Neural crest cell (in vitro differentiated cells): ENCODE measurements around the gene EVC. TPM values are rescaled to one million over a fixed set of nuclear protein-coding genes. Genes with fewer than 3 reads are reported as not detected.
"Not testable (repeated sequence)": the region's sequence is repeated elsewhere in the genome, so short reads cannot be mapped to it uniquely, and the experiment has no call there.

ENCODE experiments used
- DNase-seq: peaks from one replicate; pipeline ENCODE4 v3.0.0; 2021; ENCODE audit warnings: low read depth, mixed read lengths, low spot score
- H3K27ac Mint-ChIP-seq: one replicate; pipeline ENCODE4 v1.8.0; 2021; ENCODE audit warnings: mild to moderate bottlenecking, mixed read lengths; ENCODE audit not compliant: unreplicated experiment
- H3K27me3 Mint-ChIP-seq: 2 replicates; pipeline ENCODE4 v1.8.0; 2021; ENCODE audit warnings: low read depth, mild to moderate bottlenecking, mixed read lengths
- H3K36me3 Mint-ChIP-seq: 2 replicates; pipeline ENCODE4 v1.8.0; 2021; ENCODE audit warnings: low read depth, mild to moderate bottlenecking, mixed read lengths
- H3K4me1 Mint-ChIP-seq: 2 replicates; pipeline ENCODE4 v1.8.0; 2021; ENCODE audit warnings: mixed read lengths
- H3K4me3 Mint-ChIP-seq: one replicate; pipeline ENCODE4 v1.8.0; 2021; ENCODE audit warnings: mild to moderate bottlenecking, mixed read lengths
- H3K9me3 Mint-ChIP-seq: 2 replicates; pipeline ENCODE4 v1.8.0; 2021; ENCODE audit warnings: mixed read lengths
- total RNA-seq: library from RNA; stranded (reverse); gene quantifications from 2 replicates; pipeline ENCODE4 v1.2.1, GENCODE V29; 2021
- TF ChIP-seq, protein P1 (sequence below): fragments of 200-600 bp; sonication (generic); conservative IDR thresholded peaks from 2 replicates; pipeline ENCODE4 v1.5.0; 2021; ENCODE audit warnings: antibody characterized with exemption, mild to moderate bottlenecking

The EVC gene
- total RNA-seq, 1 donor from 2014 or later: 24.4 TPM

GRCh38 chr4:5810770-5811430, 99.9 kb downstream of the EVC start:
- DNase-seq: no peak
- Mint-ChIP-seq H3K4me1 (peaks cover 8% of the 10 kb centered on the region), H3K36me3 (peaks cover 31% of the 10 kb centered on the region), H3K4me3 (no peak overlapping the region), H3K9me3 (no peaks in the 10 kb centered on the region), H3K27me3 (no peaks in the 10 kb centered on the region), H3K27ac (no peak overlapping the region)
- TF ChIP-seq, protein P1, sequence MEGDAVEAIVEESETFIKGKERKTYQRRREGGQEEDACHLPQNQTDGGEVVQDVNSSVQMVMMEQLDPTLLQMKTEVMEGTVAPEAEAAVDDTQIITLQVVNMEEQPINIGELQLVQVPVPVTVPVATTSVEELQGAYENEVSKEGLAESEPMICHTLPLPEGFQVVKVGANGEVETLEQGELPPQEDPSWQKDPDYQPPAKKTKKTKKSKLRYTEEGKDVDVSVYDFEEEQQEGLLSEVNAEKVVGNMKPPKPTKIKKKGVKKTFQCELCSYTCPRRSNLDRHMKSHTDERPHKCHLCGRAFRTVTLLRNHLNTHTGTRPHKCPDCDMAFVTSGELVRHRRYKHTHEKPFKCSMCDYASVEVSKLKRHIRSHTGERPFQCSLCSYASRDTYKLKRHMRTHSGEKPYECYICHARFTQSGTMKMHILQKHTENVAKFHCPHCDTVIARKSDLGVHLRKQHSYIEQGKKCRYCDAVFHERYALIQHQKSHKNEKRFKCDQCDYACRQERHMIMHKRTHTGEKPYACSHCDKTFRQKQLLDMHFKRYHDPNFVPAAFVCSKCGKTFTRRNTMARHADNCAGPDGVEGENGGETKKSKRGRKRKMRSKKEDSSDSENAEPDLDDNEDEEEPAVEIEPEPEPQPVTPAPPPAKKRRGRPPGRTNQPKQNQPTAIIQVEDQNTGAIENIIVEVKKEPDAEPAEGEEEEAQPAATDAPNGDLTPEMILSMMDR: no peak

DNA sequence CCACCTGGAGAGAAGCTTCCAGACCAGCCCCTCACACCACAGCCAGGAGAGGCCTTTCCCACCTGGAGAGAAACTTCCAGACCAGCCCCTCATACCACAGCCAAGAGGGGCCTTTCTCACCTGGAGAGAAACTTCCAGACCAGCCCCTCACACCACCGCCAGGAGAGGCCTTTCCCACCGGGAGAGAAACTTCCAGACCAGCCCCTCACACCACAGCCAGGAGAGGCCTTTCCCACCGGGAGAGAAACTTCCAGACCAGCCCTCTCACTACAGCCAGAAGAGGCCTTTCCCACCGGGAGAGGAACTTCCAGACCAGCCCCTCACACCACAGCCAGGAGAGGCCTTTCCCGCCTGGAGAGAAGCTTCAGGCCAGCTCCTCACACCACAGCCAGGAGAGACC, 101.1 kb downstream of the EVC start:
- H3K27me3 Mint-ChIP-seq, H3K27ac Mint-ChIP-seq, H3K4me3 Mint-ChIP-seq, H3K9me3 Mint-ChIP-seq, H3K4me1 Mint-ChIP-seq, DNase-seq: not testable (repeated sequence)
- H3K36me3 Mint-ChIP-seq: peaks cover 22% of the 10 kb centered on the region

DNA sequence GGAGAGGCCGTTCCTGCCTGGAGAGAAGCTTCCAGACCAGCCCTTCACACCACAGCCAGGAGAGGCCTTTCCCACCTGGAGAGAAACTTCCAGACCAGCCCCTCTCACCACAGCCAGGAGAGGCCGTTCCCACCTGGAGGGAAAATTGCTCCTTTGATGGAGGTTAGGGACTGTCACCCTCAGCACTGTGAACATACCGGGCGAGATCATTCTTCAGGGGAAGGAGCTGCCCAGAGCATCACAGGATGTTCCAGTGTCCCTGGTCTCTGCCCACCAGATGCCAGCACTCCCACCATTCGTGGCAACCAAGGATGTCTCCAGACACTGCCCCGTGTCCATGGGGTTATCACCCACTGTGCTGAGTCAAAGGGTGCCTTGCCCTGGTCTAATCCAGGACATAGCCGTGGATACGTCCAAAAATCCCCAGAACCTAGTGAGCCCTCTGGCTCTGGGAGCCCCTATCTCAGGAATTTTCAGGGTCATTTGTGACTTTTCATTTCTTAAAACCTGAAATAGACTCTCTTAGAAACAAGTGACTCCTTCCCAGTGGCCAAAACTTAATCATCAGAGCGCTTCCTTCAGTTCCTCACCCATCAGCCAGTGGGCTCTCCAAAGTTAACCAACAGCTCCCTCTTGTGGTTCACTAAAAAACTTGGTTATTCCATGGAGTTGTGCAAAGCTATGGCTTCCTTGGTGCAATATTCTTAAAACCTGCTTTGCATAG, 101.7 kb downstream of the EVC start:
- Mint-ChIP-seq H3K27ac (no peak overlapping the region), H3K4me1 (peaks cover 8% of the 10 kb centered on the region), H3K9me3 (no peaks in the 10 kb centered on the region), H3K4me3 (peak overlapping the region; percentile 69), H3K36me3 (peaks cover 22% of the 10 kb centered on the region), H3K27me3 (no peaks in the 10 kb centered on the region)
- TF ChIP-seq, protein P1: peak; percentile 80
- DNase-seq: peak; percentile 17

- Mint-ChIP-seq H3K4me3 (no peak overlapping the region), H3K27me3 (no peaks in the 10 kb centered on the region), H3K4me1 (peaks cover 8% of the 10 kb centered on the region), H3K9me3 (no peaks in the 10 kb centered on the region), H3K36me3 (peaks cover 29% of the 10 kb centered on the region), H3K27ac (no peak overlapping the region)
- no peak for DNase-seq
- TF ChIP-seq, protein P1: no peak
Measured at GRCh38 chr4:5813882-5814255, 102.9 kb downstream of the EVC start.

DNA sequence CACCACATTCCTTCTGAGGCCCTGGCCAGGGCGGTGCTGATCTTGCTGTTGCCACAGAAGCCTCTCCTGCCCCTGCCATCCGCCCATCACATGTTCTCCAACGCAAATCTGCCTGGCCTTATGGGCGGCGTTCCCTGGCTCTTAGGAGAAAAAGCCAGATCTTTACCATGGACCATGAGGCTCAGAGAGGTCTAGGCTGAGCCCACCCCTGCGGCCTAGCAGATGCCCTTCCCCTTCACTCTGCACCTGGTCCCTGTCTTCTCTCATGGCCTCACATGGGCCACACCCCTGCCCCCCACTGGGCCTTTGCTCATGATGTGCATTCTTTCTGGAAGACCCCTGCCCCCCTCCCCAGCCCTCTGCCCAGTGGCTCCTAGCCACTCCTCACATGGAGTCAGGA, 103.4 kb downstream of the EVC start:
- no peak overlapping the region for H3K4me3 Mint-ChIP-seq
- H3K27ac Mint-ChIP-seq: peak overlapping the region; percentile 43
- no peaks in the 10 kb centered on the region for H3K9me3 Mint-ChIP-seq
- H3K4me1 Mint-ChIP-seq: peaks cover 8% of the 10 kb centered on the region
- no peaks in the 10 kb centered on the region for H3K27me3 Mint-ChIP-seq
- H3K36me3 Mint-ChIP-seq: peaks cover 33% of the 10 kb centered on the region
- DNase-seq: no peak
- TF ChIP-seq, protein P1: no peak

DNA sequence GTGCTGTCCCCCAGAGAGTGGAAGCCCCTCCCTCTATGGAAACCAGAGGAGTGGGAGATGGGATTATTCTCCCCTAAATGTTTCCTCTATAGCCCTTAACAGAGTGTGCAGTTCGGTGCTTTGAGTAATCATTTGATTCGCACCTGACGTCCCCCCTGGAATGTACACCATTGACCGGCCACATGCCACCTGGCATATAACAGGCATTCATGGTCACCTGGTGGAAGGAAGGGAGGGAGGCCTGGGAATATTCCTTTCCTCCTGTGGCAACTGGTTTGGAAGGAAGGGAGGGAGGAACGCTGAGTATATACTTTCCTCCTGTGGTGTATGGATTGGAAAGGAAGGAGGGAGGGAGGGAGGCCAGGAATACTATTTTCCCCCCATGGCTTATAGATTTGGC, 104.6 kb downstream of the EVC start:
- no peaks in the 10 kb centered on the region for H3K9me3 Mint-ChIP-seq
- no peak for DNase-seq
- H3K27me3 Mint-ChIP-seq: no peaks in the 10 kb centered on the region
- H3K36me3 Mint-ChIP-seq: peaks cover 35% of the 10 kb centered on the region
- peaks cover 8% of the 10 kb centered on the region for H3K4me1 Mint-ChIP-seq
- TF ChIP-seq, protein P1: no peak
- H3K27ac Mint-ChIP-seq: no peak overlapping the region
- no peak overlapping the region for H3K4me3 Mint-ChIP-seq
